HEK293 (cell line): ENCODE results near the gene BIRC3.

Experiments used
- CTCF ChIA-PET: fragments of 350-600 bp; formaldehyde crosslinking; extraction: SDS; loops from one replicate; lab custom pipeline; 2021; ENCODE audit warnings: antibody characterized with exemption; lab: Yijun Ruan, JAX
- POLR2A ChIA-PET: fragments of 300-600 bp; formaldehyde crosslinking; extraction: SDS; loops from one replicate; lab custom pipeline; 2020; ENCODE audit warnings: antibody characterized with exemption, inconsistent platforms; lab: Yijun Ruan, JAX
- H3K27ac ChIP-seq: fragments of 200-500 bp; sonication (Bioruptor generic); 2 replicates; pipeline ENCODE4 v1.5.1; 2014; ENCODE audit warnings: low read depth, low read length, control low read depth, inconsistent platforms; ENCODE audit errors: extremely low read depth
- H3K36me3 ChIP-seq, 2 experiments: fragments of 200-500 bp in 1 of 2; sonication (Bioruptor generic) in 1 of 2; 1 replicate in 1 of 2; 2 replicates in 1 of 2; pipeline ENCODE4 v1.5.1; 2014 to 2017; ENCODE audit warnings: inconsistent platforms in 2 of 2, low read length in 2 of 2; ENCODE audit not compliant: control insufficient read depth in 2 of 2, insufficient read depth in 1 of 2
- H3K4me1 ChIP-seq: fragments of 200-500 bp; sonication (Bioruptor generic); 2 replicates; pipeline ENCODE4 v1.5.1; 2014; ENCODE audit warnings: mild to moderate bottlenecking, low read length, inconsistent platforms; ENCODE audit not compliant: control insufficient read depth, insufficient read depth
- H3K4me3 ChIP-seq: 2 replicates; pipeline ENCODE4 v1.5.1; 2011; ENCODE audit warnings: low read depth, mild to moderate bottlenecking, control low read depth, low read length, moderate library complexity
- H3K9me3 ChIP-seq: fragments of 200-500 bp; sonication (Bioruptor generic); 2 replicates; pipeline ENCODE4 v1.5.1; 2014; ENCODE audit warnings: low read depth, low read length, inconsistent platforms; ENCODE audit not compliant: control insufficient read depth, insufficient read depth
- BCL11B ChIP-seq: fragments of 450-650 bp; formaldehyde crosslinking; IDR thresholded peaks from 2 replicates; pipeline ENCODE4 v1.5.1; 2016; ENCODE audit warnings: low read depth, missing biosample characterization, missing genetic modification characterization
- CTCF ChIP-seq: fragments of 450-650 bp; formaldehyde crosslinking; IDR thresholded peaks from 2 replicates; pipeline ENCODE4 v1.5.1; 2016; ENCODE audit warnings: missing biosample characterization, missing genetic modification characterization
- INSM2 ChIP-seq: fragments of 450-650 bp; formaldehyde crosslinking; IDR thresholded peaks from 2 replicates; pipeline ENCODE4 v1.5.1; 2016; ENCODE audit warnings: missing biosample characterization, missing genetic modification characterization
- PRDM1 ChIP-seq: fragments of 450-650 bp; formaldehyde crosslinking; IDR thresholded peaks from 2 replicates; pipeline ENCODE4; 2016; ENCODE audit warnings: missing biosample characterization, missing genetic modification characterization
- PRDM6 ChIP-seq: fragments of 450-650 bp; formaldehyde crosslinking; IDR thresholded peaks from 2 replicates; pipeline ENCODE4 v1.5.1; 2017; ENCODE audit warnings: missing biosample characterization, missing genetic modification characterization
- SP2 ChIP-seq: fragments of 450-650 bp; formaldehyde crosslinking; IDR thresholded peaks from 2 replicates; pipeline ENCODE4 v1.5.1; 2016; ENCODE audit warnings: missing biosample characterization, missing genetic modification characterization
- TRIM28 ChIP-seq: IDR thresholded peaks from 2 replicates; pipeline ENCODE4 v1.6.1; 2011; ENCODE audit warnings: low read length, control low read depth, borderline replicate concordance
- ZBTB44 ChIP-seq: fragments of 450-650 bp; IDR thresholded peaks from 2 replicates; pipeline ENCODE4 v1.5.1; 2018; ENCODE audit warnings: missing biosample characterization, mild to moderate bottlenecking, missing genetic modification characterization
- ZBTB6 ChIP-seq: fragments of 450-650 bp; formaldehyde crosslinking; IDR thresholded peaks from 2 replicates; pipeline ENCODE4 v1.5.1; 2017; ENCODE audit warnings: missing biosample characterization, missing genetic modification characterization
- ZEB2 ChIP-seq: fragments of 450-650 bp; formaldehyde crosslinking; IDR thresholded peaks from 2 replicates; pipeline ENCODE4 v1.5.1; 2016; ENCODE audit warnings: missing biosample characterization, missing genetic modification characterization
- ZFHX2 ChIP-seq: fragments of 450-650 bp; formaldehyde crosslinking; conservative IDR thresholded peaks from 2 replicates; pipeline ENCODE4 v1.5.1; 2016; ENCODE audit warnings: missing biosample characterization, missing genetic modification characterization
- ZFP41 ChIP-seq: fragments of 450-650 bp; formaldehyde crosslinking; IDR thresholded peaks from 2 replicates; pipeline ENCODE4 v1.5.1; 2016; ENCODE audit warnings: missing biosample characterization, missing genetic modification characterization, borderline replicate concordance
- ZNF18 ChIP-seq: fragments of 450-650 bp; formaldehyde crosslinking; IDR thresholded peaks from 2 replicates; pipeline ENCODE4 v1.5.1; 2016; ENCODE audit warnings: missing biosample characterization, missing genetic modification characterization
- ZNF350 ChIP-seq: fragments of 450-650 bp; formaldehyde crosslinking; IDR thresholded peaks from 2 replicates; pipeline ENCODE4 v1.5.0; 2017; ENCODE audit warnings: missing biosample characterization, mild to moderate bottlenecking, missing genetic modification characterization
- ZNF366 ChIP-seq: fragments of 450-650 bp; formaldehyde crosslinking; conservative IDR thresholded peaks from 2 replicates; pipeline ENCODE4 v1.5.1; 2016; ENCODE audit warnings: missing biosample characterization, missing genetic modification characterization
- ZNF518A ChIP-seq: fragments of 450-650 bp; formaldehyde crosslinking; conservative IDR thresholded peaks from 2 replicates; pipeline ENCODE4 v1.5.1; 2016; ENCODE audit warnings: low read depth, missing biosample characterization, missing genetic modification characterization
- ZNF639 ChIP-seq: fragments of 450-650 bp; formaldehyde crosslinking; IDR thresholded peaks from 2 replicates; pipeline ENCODE4 v1.5.1; 2016; ENCODE audit warnings: missing biosample characterization, missing genetic modification characterization
- ZNF658 ChIP-seq: fragments of 450-650 bp; formaldehyde crosslinking; IDR thresholded peaks from 2 replicates; pipeline ENCODE4; 2016; ENCODE audit warnings: missing biosample characterization, missing genetic modification characterization
- ZNF670 ChIP-seq: fragments of 450-650 bp; formaldehyde crosslinking; IDR thresholded peaks from 2 replicates; pipeline ENCODE4 v1.5.1; 2016; ENCODE audit warnings: missing biosample characterization, missing genetic modification characterization, low read depth
- ZNF707 ChIP-seq: fragments of 450-650 bp; formaldehyde crosslinking; IDR thresholded peaks from 2 replicates; pipeline ENCODE4 v1.5.1; 2016; ENCODE audit warnings: missing biosample characterization, missing genetic modification characterization
- ZNF837 ChIP-seq: fragments of 450-650 bp; formaldehyde crosslinking; IDR thresholded peaks from 2 replicates; pipeline ENCODE4 v1.5.1; 2016; ENCODE audit warnings: missing biosample characterization, missing genetic modification characterization

The BIRC3 gene

GRCh38 chr11:102279641-102280170 is 37.6 kb upstream of the BIRC3 start:
- no peak overlapping the region for H3K4me3 ChIP-seq
- POLR2A ChIA-PET, result interaction anchor here (1.2 kb wide), 1 partner anchor 12 kb away, joined by 5 read pairs; no protein-coding TSS in a partner anchor
- no peak for TF ChIP-seq ZNF639
- TF ChIP-seq ZNF837, result no peak
- TF ChIP-seq ZNF366, result no peak
- TF ChIP-seq BCL11B, result no peak
- TF ChIP-seq ZNF18 (tag by site-specific recombination), result no peak
- TF ChIP-seq ZEB2 (tag by site-specific recombination), result no peak
- no peak for TF ChIP-seq INSM2
- no peak for TF ChIP-seq ZBTB44 (tag by site-specific recombination)
- TF ChIP-seq ZNF670, result no peak
- no peak for TF ChIP-seq ZNF518A (tag by site-specific recombination)
- TF ChIP-seq ZFHX2 (tag by site-specific recombination), result no peak
- TF ChIP-seq ZNF707, result no peak
- no peak for TF ChIP-seq ZNF658 (tag by site-specific recombination)
- no peak for TF ChIP-seq ZBTB6 (tag by site-specific recombination)
- TF ChIP-seq ZNF350 (tag by site-specific recombination), result no peak
- TF ChIP-seq TRIM28, result peak; percentile 32; the same call in 1 of the 2 replicates
- TF ChIP-seq PRDM1 (tag by site-specific recombination), result peak; percentile 24; the same call in 1 of the 2 replicates
- no peak for TF ChIP-seq CTCF (tag by site-specific recombination)
- no peak; the same call in 1 of the 2 replicates for TF ChIP-seq PRDM6 (tag by site-specific recombination)
- no peak for TF ChIP-seq ZFP41 (tag by site-specific recombination)
- no peak for TF ChIP-seq SP2 (tag by site-specific recombination)

More at GRCh38 chr11:102279641-102280170, 37.6 kb upstream of the BIRC3 start:
- CTCF ChIA-PET, result interaction anchor here (0.5 to 3.6 kb wide), 9 partner anchors 8 to 387 kb away, joined by 3 to 25 read pairs (median 4); no protein-coding TSS in a partner anchor
- H3K27ac ChIP-seq, result no peak overlapping the region
- no peaks in the 10 kb centered on the region; the same call in 1 of the 2 replicates for H3K4me1 ChIP-seq
- H3K36me3 ChIP-seq, result no peaks in the 10 kb centered on the region
- no peaks in the 10 kb centered on the region for H3K9me3 ChIP-seq
